Sigmoid colon (tissue), 4 donors: Measurements from ENCODE around the gene PPP1R9B.

ENCODE experiments used
- EP300 ChIP-seq, 4 donors: sonication (generic); formaldehyde crosslinking; IDR thresholded peaks; one replicate each; pipeline ENCODE4 v1.6.1; 2017; ENCODE audit warnings: antibody characterized with exemption in 4 of 4
- POLR2AphosphoS5 ChIP-seq, 4 donors: sonication (generic); formaldehyde crosslinking; IDR thresholded peaks; one replicate each; pipeline ENCODE4 v1.6.1; 2017; ENCODE audit warnings: antibody characterized with exemption in 4 of 4
- TF ChIP-seq, protein P1 (sequence below), 4 experiments: fragments of 450-650 bp in 3 of 4; fragments of 200-600 bp in 1 of 4; IDR thresholded peaks; one replicate each; pipeline ENCODE4 v1.5.1; 2016 to 2019; ENCODE audit warnings: antibody characterized with exemption in 4 of 4, mild to moderate bottlenecking in 3 of 4, moderate library complexity in 2 of 4

DNA sequence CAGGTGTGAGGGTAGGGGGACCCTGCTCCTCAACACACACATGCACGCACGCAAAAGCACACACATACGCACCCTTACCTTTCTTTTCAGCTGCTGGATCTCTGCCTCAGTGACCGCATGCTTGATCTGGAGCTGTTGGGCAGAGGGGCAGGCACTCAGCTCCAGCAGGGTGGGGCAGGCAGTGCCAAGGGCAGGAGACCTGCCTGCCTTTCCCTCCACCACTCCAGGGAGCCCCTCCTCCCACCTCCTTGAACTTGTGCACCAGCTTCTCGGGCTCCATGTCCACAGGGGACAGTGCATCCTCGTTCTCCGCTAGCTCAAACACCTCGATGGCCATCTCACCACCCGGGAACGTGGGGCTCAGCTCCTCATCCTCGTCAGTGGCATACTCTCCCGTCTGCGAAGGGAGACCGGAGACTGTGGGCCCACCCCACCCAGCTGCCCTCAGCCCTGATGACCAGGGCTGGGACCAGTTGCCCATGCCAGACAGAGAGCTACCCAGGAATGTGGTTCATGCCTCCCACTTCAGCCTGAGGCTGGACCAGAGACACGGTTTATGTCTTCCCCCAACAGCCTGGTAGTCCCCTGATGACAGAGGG lies 11.2 kb downstream of the PPP1R9B start:
- TF ChIP-seq, protein P1, sequence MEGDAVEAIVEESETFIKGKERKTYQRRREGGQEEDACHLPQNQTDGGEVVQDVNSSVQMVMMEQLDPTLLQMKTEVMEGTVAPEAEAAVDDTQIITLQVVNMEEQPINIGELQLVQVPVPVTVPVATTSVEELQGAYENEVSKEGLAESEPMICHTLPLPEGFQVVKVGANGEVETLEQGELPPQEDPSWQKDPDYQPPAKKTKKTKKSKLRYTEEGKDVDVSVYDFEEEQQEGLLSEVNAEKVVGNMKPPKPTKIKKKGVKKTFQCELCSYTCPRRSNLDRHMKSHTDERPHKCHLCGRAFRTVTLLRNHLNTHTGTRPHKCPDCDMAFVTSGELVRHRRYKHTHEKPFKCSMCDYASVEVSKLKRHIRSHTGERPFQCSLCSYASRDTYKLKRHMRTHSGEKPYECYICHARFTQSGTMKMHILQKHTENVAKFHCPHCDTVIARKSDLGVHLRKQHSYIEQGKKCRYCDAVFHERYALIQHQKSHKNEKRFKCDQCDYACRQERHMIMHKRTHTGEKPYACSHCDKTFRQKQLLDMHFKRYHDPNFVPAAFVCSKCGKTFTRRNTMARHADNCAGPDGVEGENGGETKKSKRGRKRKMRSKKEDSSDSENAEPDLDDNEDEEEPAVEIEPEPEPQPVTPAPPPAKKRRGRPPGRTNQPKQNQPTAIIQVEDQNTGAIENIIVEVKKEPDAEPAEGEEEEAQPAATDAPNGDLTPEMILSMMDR (IDR thresholded peaks at IDR 0.05): no peak
- TF ChIP-seq POLR2AphosphoS5 (IDR thresholded peaks at IDR 0.05) (no peak), EP300 (IDR thresholded peaks at IDR 0.05) (no peak)
